Astrocyte (in vitro differentiated cells and primary cell): ENCODE data around the gene FAM171A2. TPM values are rescaled to one million over a fixed set of nuclear protein-coding genes. Genes with fewer than 3 reads are reported as not detected.

Experiments
- DNase-seq: peaks from one replicate; pipeline ENCODE4 v3.0.0-alpha.2; 2010; ENCODE audit warnings: low read depth
- FAIRE-seq: peaks from 2 replicates; lab custom pipeline; 2011; peaks lifted over from hg19 to GRCh38; lab: Jason Lieb, UNC
- H2AFZ ChIP-seq: 2 replicates; pipeline ENCODE4 v1.6.0; 2012; ENCODE audit warnings: low read depth, low read length, inconsistent platforms
- H3K27ac ChIP-seq: 2 replicates; pipeline ENCODE4 v1.5.1; 2011; ENCODE audit warnings: low read depth, low read length, inconsistent platforms
- H3K27me3 ChIP-seq: 2 replicates; pipeline ENCODE4 v1.6.0; 2011; ENCODE audit warnings: low read length, inconsistent platforms; ENCODE audit not compliant: insufficient read depth
- H3K36me3 ChIP-seq: 2 replicates; pipeline ENCODE4 v1.5.1; 2011; ENCODE audit warnings: low read length, inconsistent platforms; ENCODE audit not compliant: insufficient read depth
- H3K4me1 ChIP-seq: 2 replicates; pipeline ENCODE4 v1.5.1; 2011; ENCODE audit warnings: low read length, inconsistent platforms; ENCODE audit not compliant: insufficient read depth
- H3K4me2 ChIP-seq: 2 replicates; pipeline ENCODE4 v1.6.0; 2012; ENCODE audit warnings: low read length, inconsistent platforms
- H3K4me3 ChIP-seq: 2 replicates; pipeline ENCODE4 v1.5.1; 2011; ENCODE audit warnings: low read depth, mild to moderate bottlenecking, low read length, inconsistent platforms; ENCODE audit not compliant: insufficient read depth
- H3K79me2 ChIP-seq: 2 replicates; pipeline ENCODE4 v1.6.0; 2012; ENCODE audit warnings: mild to moderate bottlenecking, low read length, inconsistent platforms; ENCODE audit not compliant: insufficient read depth
- H3K9ac ChIP-seq: 2 replicates; pipeline ENCODE4 v1.6.0; 2012; ENCODE audit warnings: mild to moderate bottlenecking, low read length, inconsistent platforms
- H3K9me3 ChIP-seq: 2 replicates; pipeline ENCODE4 v1.5.1; 2012; ENCODE audit warnings: low read depth, mild to moderate bottlenecking, low read length, inconsistent platforms; ENCODE audit not compliant: insufficient read depth
- H4K20me1 ChIP-seq: 2 replicates; pipeline ENCODE4 v1.6.0; 2012; ENCODE audit warnings: low read length, inconsistent platforms; ENCODE audit not compliant: insufficient read depth
- H3K27ac Mint-ChIP-seq: one replicate; pipeline ENCODE4 v1.8.0; 2021; ENCODE audit warnings: mild to moderate bottlenecking, mixed read lengths; ENCODE audit not compliant: unreplicated experiment
- H3K27me3 Mint-ChIP-seq: one replicate; pipeline ENCODE4 v1.8.0; 2021; ENCODE audit warnings: low read depth, mixed read lengths; ENCODE audit not compliant: unreplicated experiment
- H3K36me3 Mint-ChIP-seq: one replicate; pipeline ENCODE4 v1.8.0; 2021; ENCODE audit warnings: low read depth, mixed read lengths; ENCODE audit not compliant: unreplicated experiment
- H3K4me1 Mint-ChIP-seq: one replicate; pipeline ENCODE4 v1.8.0; 2021; ENCODE audit warnings: low read depth, mixed read lengths; ENCODE audit not compliant: unreplicated experiment
- H3K4me3 Mint-ChIP-seq: one replicate; pipeline ENCODE4 v1.8.0; 2021; ENCODE audit warnings: mild to moderate bottlenecking, moderate library complexity, mixed read lengths; ENCODE audit not compliant: unreplicated experiment
- H3K9me3 Mint-ChIP-seq: one replicate; pipeline ENCODE4 v1.8.0; 2021; ENCODE audit warnings: mild to moderate bottlenecking, mixed read lengths; ENCODE audit not compliant: unreplicated experiment
- EZH2 ChIP-seq: IDR thresholded peaks from 2 replicates; pipeline ENCODE4 v1.6.1; 2012; ENCODE audit warnings: mild to moderate bottlenecking, low read length, inconsistent platforms; ENCODE audit not compliant: insufficient read depth
- total RNA-seq: library from RNA; stranded (reverse); gene quantifications from 2 replicates; pipeline ENCODE4 v1.2.1, GENCODE V29; 2021
- TF ChIP-seq, protein P1 (sequence below): IDR thresholded peaks from 2 replicates; pipeline ENCODE4 v1.5.1; 2011; ENCODE audit warnings: low read depth, mild to moderate bottlenecking, inconsistent platforms, low read length, moderate library complexity; ENCODE audit not compliant: insufficient read depth

Gene FAM171A2
- total RNA-seq, 1 donor from 2014 or later: 18.2 TPM

DNA sequence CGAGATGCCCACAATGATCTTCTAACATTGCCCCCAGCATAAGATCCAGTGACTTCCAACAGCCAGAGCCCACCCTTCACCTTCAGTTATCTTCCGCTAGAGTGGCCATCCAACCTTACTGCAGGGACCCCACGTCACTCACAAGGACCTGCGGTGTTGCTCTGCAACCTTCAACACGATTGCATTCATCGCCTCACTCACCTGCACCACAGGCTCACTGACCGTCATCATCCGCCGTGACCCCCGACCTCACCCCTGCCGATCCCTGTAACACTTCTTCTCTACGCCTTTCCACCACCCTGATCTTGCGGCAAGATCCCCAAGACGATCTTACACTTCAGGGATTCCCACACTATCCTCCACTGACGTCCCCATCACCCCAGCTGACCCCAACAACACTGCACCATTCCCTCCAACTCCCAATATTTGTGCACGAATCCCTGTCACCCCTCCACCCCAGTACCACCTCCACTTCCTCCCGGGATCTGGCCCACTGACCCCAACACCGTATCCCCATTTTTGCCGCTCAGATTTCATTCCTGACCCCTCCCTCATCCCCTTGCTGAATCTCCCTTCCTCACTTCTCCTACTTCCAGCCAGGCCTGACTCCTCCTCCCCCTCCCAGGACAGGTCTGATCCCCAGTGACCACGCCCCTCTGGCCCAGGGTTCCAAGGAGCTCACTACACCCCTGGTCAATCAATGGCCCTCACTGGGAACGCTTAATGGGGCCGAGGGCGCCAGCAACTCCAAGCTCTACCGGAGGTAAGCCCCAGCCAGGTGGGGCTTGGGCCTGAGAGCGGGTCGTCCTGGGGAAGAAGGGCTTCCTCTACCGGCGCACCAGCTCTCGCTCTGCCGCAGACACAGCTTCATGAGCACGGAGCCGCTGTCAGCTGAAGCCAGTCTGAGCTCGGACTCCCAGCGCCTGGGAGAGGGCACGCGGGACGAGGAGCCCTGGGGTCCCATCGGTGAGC lies 47.6 kb downstream of the FAM171A2 start:
- Mint-ChIP-seq H3K4me1 (peaks cover 3% of the 10 kb centered on the region), H3K4me3 (peak overlapping the region; percentile 81), H3K9me3 (peaks cover 4% of the 10 kb centered on the region), H3K27ac (no peak overlapping the region), H3K36me3 (peaks cover 7% of the 10 kb centered on the region), H3K27me3 (peaks cover 38% of the 10 kb centered on the region)
- Histone ChIP-seq H2AFZ (no peak overlapping the region), H4K20me1 (peaks cover 25% of the 10 kb centered on the region), H3K9ac (no peak overlapping the region), H3K79me2 (no peaks in the 10 kb centered on the region), H3K27me3 (peaks cover 29% of the 10 kb centered on the region), H3K4me2 (peak overlapping the region; percentile 33), H3K4me1 (no peaks in the 10 kb centered on the region), H3K36me3 (peaks cover 5% of the 10 kb centered on the region), H3K27ac (no peak overlapping the region), H3K4me3 (no peak overlapping the region), H3K9me3 (no peaks in the 10 kb centered on the region)
- TF ChIP-seq, protein P1, sequence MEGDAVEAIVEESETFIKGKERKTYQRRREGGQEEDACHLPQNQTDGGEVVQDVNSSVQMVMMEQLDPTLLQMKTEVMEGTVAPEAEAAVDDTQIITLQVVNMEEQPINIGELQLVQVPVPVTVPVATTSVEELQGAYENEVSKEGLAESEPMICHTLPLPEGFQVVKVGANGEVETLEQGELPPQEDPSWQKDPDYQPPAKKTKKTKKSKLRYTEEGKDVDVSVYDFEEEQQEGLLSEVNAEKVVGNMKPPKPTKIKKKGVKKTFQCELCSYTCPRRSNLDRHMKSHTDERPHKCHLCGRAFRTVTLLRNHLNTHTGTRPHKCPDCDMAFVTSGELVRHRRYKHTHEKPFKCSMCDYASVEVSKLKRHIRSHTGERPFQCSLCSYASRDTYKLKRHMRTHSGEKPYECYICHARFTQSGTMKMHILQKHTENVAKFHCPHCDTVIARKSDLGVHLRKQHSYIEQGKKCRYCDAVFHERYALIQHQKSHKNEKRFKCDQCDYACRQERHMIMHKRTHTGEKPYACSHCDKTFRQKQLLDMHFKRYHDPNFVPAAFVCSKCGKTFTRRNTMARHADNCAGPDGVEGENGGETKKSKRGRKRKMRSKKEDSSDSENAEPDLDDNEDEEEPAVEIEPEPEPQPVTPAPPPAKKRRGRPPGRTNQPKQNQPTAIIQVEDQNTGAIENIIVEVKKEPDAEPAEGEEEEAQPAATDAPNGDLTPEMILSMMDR: no peak
- TF ChIP-seq EZH2: peak; percentile 21
- DNase-seq (no peak), FAIRE-seq (no peak)

DNA sequence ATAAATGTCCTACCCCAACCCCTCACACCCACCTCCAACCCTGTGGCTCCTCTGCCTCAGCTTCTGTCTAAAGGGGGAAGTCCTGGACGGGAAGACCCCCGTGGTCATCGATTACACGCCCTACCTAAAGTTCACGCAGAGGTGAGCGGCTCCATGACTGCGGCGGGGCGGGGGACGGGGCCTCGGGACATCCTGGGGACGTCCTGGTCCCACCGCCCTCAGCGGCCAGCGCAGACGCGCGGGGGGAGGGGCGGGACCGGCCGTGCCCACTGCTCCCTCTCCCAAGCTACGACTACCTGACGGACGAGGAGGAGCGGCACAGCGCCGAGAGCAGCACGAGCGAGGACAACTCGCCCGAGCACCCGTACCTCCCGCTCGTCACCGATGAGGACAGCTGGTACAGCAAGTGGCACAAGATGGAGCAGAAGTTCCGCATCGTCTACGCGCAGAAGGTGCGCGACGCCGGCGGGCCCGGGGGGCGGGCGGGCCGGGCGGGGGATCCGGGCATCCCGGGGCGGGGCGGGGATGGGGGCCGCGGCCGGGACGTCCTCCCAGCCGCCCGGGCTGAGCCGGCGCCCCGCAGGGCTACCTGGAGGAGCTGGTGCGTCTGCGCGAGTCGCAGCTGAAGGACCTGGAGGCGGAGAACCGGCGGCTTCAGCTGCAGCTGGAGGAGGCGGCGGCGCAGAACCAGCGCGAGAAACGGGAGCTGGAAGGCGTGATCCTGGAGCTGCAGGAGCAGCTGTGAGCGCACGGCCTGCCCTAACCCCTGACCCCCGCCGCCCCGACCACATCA lies 48.6 kb downstream of the FAM171A2 start:
- Mint-ChIP-seq H3K4me1 (peaks cover 4% of the 10 kb centered on the region), H3K9me3 (peaks cover 4% of the 10 kb centered on the region), H3K36me3 (peaks cover 9% of the 10 kb centered on the region), H3K27me3 (peaks cover 41% of the 10 kb centered on the region), H3K27ac (no peak overlapping the region), H3K4me3 (peak overlapping the region; percentile 81)
- Histone ChIP-seq H3K9me3 (no peaks in the 10 kb centered on the region), H3K27ac (no peak overlapping the region), H3K4me3 (no peak overlapping the region), H2AFZ (peak overlapping the region; percentile 47), H3K9ac (no peak overlapping the region), H3K36me3 (peaks cover 2% of the 10 kb centered on the region), H3K4me1 (no peaks in the 10 kb centered on the region), H4K20me1 (peaks cover 18% of the 10 kb centered on the region), H3K79me2 (no peaks in the 10 kb centered on the region), H3K4me2 (peak overlapping the region; percentile 72), H3K27me3 (peaks cover 29% of the 10 kb centered on the region)
- TF ChIP-seq EZH2: no peak
- TF ChIP-seq, protein P1: no peak
- DNase-seq (no peak), FAIRE-seq (no peak)
